Measurements from ENCODE around the gene DGKB.
"Not testable (repeated sequence)": the region's sequence is repeated elsewhere in the genome, so short reads cannot be mapped to it uniquely, and the experiment has no call there.

The DGKB gene

GRCh38 chr7:14368285-14368684 is 534.3 kb downstream of the DGKB start:
- DNase-seq = no peak

GRCh38 chr7:14351167-14351566 is 551.4 kb downstream of the DGKB start:
- DNase-seq = no peak

DNA sequence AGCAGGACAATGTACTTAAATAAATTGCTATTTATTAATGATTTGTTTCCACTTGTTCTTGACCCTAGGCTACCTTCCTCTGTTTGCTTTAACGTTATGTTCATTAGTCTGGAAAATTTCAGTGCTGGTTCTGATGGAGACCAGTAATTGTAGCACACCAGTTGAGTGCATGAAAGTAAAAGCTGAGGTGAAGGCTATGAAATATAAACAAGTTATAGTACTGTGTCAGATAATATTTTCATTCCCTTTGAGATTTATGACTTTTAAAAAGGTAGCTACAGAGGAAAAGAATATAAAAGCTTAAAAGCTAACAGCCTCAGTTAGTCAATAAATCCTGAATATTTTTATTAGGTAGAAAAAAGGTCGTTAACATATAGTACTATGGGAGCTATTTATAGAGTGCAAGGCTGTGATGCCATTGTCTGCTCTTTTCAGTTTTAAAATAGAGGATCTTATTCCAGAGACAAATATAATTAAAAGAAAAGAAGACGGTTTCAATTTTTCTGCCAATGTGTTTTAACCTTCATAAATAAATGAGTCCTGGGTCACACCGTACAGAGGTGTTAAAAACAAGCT is 561.3 kb downstream of the DGKB start:
- no peak for DNase-seq

DNA sequence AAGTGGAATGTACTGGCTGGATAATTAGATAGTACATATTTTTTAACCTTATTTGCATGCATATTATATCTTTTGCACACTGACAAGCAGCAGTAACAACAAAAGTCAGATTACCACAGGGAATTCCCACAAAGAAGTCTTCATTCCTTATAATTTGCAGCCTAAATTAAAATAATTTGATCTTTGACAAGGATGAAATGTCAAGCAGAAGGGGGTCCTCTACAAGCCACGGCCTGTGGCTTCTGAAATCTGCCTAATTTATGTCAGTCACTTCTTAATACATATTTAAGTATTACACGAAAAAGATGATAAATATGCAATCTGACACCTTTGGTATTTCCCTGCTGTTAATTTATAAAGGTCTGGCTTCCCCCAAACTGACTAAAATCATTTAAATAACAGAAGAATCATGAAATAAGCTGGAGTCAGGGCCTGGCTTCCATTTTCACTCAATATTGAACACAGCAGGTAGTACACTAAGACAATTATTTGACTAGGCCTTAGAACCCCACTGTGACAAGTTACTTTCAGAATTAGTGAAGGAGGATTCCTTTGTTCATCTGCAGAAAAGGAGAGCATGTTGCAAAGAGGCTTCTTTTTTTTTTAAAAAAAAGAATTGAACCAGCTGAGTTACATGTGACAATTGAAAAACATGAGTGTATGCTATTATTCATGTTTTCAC is 562.0 kb downstream of the DGKB start:
- DNase-seq = no peak

DNA sequence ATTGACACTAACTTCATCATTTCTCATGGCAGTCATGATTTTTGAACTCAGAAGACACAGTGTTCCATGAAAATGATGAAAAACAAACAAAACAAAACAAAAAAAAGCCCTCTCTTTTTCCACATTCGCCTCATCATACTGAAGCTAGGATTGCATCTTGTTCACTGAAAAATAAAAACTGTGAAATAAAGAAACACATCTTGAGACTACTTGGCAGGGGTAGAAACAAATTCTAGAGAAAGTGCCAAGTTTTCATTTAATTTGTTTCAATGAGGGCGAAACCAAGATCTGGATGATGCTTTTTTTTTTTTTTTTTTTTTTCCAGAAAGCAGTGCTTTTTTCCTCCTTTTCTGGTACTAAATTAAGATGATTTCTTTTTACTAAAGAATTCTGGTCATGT is 562.7 kb downstream of the DGKB start:
- no peak for DNase-seq

DNA sequence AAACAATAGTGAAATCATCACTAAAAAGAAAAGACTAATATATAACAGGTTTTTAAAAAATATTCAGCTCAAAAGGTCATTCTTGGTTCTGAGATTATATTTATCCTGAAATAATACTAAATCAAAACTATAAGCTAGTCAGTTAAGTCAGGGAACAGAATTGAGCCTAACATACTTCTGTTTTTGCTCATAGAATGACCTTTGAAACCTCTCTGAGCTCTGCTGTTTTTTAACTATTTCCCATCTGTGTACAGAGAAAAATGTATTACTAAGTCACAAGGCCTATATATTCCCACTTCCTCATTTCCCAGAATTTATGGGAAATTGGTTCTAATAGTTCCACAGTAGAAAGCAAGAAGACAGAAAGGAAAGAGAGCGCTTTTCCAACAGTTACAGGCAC is 566.3 kb downstream of the DGKB start:
- no peak for DNase-seq

GRCh38 chr7:14332155-14332554 is 570.4 kb downstream of the DGKB start:
- no peak for DNase-seq

- no peak for DNase-seq
Observed at GRCh38 chr7:14324767-14325166, 577.8 kb downstream of the DGKB start.

GRCh38 chr7:14322724-14323123 is 579.8 kb downstream of the DGKB start:
- no peak for DNase-seq

DNA sequence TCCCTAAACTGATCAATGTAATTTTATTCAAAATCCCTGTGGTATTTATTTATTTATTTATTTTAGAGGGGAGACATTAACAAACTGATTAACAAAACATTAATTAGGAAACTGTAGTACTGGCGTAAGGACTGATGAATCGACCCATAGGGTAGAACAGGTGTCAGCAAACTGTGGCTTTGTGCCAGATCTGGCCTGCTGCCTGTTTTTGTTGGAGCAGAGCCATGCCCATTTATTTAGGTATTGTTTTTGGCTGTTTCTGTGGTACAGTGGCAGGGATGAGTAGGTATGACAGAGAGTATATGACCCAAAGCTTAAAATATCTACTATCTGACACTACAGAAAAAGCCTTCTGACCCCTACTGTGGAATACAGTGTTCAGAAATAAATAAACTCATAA is 580.6 kb downstream of the DGKB start:
- no peak for DNase-seq

DNA sequence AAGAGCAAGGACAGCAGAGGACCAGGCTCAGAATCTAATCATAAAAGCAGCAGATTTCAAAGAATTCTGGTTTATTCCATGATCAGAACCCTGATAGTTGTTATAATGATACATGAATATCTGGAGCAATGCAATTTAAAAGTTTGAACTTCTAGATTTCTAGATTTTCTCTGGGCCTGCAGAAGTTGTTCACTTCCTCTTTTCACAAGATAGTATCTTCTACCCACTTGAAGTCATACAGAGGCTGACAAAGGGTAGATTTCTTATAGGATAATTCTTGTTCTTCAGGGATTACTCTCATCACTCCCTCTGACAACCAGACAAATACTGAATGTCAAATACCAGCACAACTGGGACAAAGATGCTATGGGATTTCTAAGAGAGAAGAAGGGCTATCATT is 593.1 kb downstream of the DGKB start:
- DNase-seq = no peak

- no peak for DNase-seq
Observed at GRCh38 chr7:14305233-14305866, 597.2 kb downstream of the DGKB start.

- no peak for DNase-seq
Observed at GRCh38 chr7:14303536-14303935, 599.0 kb downstream of the DGKB start.

- DNase-seq = no peak
Observed at GRCh38 chr7:14294637-14295036, 607.9 kb downstream of the DGKB start.

- DNase-seq = no peak
Observed at GRCh38 chr7:14293434-14293833, 609.1 kb downstream of the DGKB start.

DNA sequence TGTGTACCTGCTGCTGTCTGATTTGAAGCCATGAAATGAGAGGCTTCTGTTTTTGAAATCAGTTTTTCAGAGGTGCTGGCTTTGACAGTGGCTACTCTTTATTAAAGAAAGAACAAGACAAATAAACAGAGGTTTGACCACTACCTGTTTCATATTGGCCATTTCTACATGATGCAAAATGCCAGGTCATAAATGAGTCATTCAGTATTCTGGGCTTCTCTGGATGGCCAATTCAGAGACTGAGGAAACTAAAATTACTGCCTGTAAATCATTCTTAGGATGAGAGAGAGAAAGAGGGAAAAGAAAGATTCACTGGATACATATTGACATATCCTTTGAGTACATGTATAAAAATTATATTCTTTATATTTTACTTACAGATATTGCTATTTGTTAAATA is 609.8 kb downstream of the DGKB start:
- DNase-seq = no peak

DNA sequence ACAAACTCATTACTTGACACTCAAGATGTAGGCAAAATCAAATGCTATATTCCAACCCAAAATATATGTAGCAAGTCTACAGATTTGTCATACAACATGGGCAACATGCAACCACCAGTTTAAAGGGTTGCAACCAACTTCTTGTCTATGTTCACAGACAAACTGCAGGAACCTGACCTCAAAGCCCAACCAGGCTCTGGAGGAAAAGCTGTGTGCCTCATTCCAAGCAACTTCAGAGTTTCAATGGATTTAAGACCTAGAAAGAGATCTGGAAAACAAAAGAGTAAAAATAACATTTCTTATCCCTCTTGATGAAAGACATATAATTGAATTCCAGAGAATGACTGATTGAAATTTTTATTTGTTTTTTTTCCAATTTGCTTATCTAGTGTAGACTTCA is 612.6 kb downstream of the DGKB start:
- no peak for DNase-seq

GRCh38 chr7:14288701-14289100 is 613.9 kb downstream of the DGKB start:
- DNase-seq = no peak

- no peak for DNase-seq
Observed at GRCh38 chr7:14287398-14287797, 615.2 kb downstream of the DGKB start.

DNA sequence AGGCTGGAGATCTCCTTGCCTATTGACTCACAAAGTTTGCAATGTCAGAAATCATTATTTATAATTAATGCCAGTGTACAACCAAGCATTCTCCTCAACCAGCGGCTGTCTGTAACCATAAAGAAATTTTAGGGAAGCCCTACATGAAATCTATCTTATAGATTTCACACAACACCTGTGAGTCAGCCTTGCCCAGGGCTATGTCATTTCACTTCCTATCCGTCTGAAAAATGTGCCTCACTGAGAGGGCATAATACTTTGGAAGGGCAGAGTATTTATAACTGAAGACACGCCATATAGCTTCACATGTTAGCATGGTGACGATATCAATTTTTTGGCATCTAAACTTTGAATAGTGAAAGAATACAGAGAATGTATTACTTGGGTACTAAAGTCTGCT is 616.5 kb downstream of the DGKB start:
- no peak for DNase-seq

DNA sequence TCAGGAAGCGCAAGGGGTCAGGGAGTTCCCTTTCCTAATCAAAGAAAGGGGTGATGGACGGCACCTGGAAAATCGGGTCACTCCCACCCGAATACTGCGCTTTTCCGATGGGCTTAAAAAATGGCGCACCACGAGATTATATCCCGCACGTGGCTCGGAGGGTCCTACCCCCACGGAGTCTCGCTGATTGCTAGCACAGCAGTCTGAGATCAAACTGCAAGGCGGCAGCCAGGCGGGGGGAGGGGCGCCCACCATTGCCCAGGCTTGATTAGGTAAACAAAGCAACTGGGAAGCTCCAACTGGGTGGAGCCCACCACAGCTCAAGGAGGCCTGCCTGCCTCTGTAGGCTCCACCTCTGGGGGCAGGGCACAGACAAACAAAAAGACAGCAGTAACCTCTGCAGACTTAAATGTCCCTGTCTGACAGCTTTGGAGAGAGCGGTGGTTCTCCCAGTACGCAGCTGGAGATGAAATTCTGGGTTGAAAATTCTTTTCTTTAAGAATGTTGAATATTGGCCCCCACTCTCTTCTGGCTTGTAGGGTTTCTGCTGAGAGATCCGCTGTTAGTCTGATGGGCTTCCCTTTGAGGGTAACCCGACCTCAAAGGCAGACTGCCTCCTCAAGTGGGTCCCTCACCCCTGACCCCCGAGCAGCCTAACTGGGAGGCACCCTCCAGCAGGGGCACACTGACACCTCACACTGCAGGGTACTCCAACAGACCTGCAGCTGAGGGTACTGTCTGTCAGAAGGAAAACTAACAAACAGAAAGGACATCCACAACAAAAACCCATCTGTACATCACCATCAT is 623.3 kb downstream of the DGKB start:
- DNase-seq = not testable (repeated sequence)

DNA sequence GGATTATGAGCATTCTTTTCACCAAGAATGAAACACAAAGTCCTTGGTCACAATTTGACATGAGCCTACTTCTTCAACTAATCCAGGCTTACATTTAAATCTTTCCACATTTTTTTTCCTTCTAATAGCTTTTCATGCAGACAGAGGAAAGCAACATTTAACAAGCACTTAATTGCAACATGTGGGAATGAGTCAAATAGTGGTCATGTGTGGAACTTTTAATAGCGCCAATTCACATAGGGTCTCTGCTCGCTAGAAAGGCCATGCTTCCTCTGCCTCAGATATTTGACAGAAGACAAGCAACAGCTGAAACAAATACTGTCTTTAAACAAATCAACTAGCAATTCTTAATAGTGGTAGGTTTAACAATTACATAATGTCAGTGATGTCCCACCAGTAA is 627.2 kb downstream of the DGKB start:
- DNase-seq = no peak

- DNase-seq = no peak
Observed at GRCh38 chr7:14271441-14271840, 631.1 kb downstream of the DGKB start.

DNA sequence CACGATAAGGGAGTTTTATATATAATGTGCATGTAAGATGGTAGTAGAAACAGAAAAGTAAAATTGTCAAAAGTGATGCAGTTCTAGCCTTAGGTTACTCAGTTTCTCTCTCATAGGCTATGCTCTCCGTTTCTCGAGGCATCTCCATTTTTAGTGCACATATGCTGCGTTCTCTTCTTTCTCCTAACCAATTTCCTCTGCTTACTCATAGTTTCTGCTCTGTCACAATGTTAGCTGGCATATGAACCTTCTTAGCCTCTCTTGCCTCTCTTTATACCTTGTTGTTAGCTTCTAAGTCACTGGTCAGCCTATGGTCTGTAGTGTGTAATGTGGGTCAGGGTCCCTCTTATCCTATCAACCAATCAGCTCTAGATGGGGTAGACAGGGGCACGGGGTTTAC is 632.5 kb downstream of the DGKB start:
- DNase-seq = no peak
